Glutamatergic neuron (in vitro differentiated cells): Measurements from ENCODE around the gene KRT78. TPM values are rescaled to one million over a fixed set of nuclear protein-coding genes. Genes with fewer than 3 reads are reported as not detected.

Source experiments
- DNase-seq: peaks from one replicate; pipeline ENCODE4 v3.0.0; 2022
- H3K27ac Mint-ChIP-seq: one replicate; pipeline ENCODE4 v1.8.0; 2020; ENCODE audit warnings: mild to moderate bottlenecking, mixed read lengths, inconsistent platforms; ENCODE audit not compliant: unreplicated experiment
- H3K27me3 Mint-ChIP-seq: one replicate; pipeline ENCODE4 v1.8.0; 2020; ENCODE audit warnings: mild to moderate bottlenecking, moderate library complexity, mixed read lengths, inconsistent platforms; ENCODE audit not compliant: unreplicated experiment
- H3K36me3 Mint-ChIP-seq: one replicate; pipeline ENCODE4 v1.8.0; 2020; ENCODE audit warnings: mild to moderate bottlenecking, mixed read lengths, inconsistent platforms; ENCODE audit not compliant: unreplicated experiment
- H3K4me1 Mint-ChIP-seq: one replicate; pipeline ENCODE4 v1.8.0; 2020; ENCODE audit warnings: mild to moderate bottlenecking, low read depth, mixed read lengths, inconsistent platforms; ENCODE audit not compliant: unreplicated experiment
- H3K4me3 Mint-ChIP-seq: one replicate; pipeline ENCODE4 v1.8.0; 2020; ENCODE audit warnings: mild to moderate bottlenecking, mixed read lengths, inconsistent platforms; ENCODE audit not compliant: unreplicated experiment
- H3K9me3 Mint-ChIP-seq: one replicate; pipeline ENCODE4 v1.8.0; 2020; ENCODE audit warnings: mild to moderate bottlenecking, moderate library complexity, mixed read lengths, inconsistent platforms; ENCODE audit not compliant: unreplicated experiment
- total RNA-seq: library from RNA; stranded (reverse); fragmentation: NEBNext Ultra II Directional; extraction: Animal tissue kit (Norgen Biotek cat#: 25700); gene quantifications from one replicate; pipeline ENCODE4 v1.2.1, GENCODE V29; 2021; ENCODE audit not compliant: unreplicated experiment
- TF ChIP-seq, protein P1 (sequence below): fragments of 200-600 bp; sonication (generic); IDR thresholded peaks from one replicate; pipeline ENCODE4 v1.5.0; 2021; ENCODE audit not compliant: partially characterized antibody, unreplicated experiment

Gene KRT78
- total RNA-seq, 1 donor from 2014 or later = not detected

GRCh38 chr12:52791271-52792184 lies 57.3 kb downstream of the KRT78 start:
- Mint-ChIP-seq H3K9me3 (peaks cover under 1% of the 10 kb centered on the region), H3K36me3 (no peaks in the 10 kb centered on the region), H3K27me3 (no peaks in the 10 kb centered on the region), H3K4me3 (no peak overlapping the region), H3K27ac (no peak overlapping the region), H3K4me1 (no peaks in the 10 kb centered on the region)
- TF ChIP-seq, protein P1, sequence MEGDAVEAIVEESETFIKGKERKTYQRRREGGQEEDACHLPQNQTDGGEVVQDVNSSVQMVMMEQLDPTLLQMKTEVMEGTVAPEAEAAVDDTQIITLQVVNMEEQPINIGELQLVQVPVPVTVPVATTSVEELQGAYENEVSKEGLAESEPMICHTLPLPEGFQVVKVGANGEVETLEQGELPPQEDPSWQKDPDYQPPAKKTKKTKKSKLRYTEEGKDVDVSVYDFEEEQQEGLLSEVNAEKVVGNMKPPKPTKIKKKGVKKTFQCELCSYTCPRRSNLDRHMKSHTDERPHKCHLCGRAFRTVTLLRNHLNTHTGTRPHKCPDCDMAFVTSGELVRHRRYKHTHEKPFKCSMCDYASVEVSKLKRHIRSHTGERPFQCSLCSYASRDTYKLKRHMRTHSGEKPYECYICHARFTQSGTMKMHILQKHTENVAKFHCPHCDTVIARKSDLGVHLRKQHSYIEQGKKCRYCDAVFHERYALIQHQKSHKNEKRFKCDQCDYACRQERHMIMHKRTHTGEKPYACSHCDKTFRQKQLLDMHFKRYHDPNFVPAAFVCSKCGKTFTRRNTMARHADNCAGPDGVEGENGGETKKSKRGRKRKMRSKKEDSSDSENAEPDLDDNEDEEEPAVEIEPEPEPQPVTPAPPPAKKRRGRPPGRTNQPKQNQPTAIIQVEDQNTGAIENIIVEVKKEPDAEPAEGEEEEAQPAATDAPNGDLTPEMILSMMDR = no peak
- no peak for DNase-seq

DNA sequence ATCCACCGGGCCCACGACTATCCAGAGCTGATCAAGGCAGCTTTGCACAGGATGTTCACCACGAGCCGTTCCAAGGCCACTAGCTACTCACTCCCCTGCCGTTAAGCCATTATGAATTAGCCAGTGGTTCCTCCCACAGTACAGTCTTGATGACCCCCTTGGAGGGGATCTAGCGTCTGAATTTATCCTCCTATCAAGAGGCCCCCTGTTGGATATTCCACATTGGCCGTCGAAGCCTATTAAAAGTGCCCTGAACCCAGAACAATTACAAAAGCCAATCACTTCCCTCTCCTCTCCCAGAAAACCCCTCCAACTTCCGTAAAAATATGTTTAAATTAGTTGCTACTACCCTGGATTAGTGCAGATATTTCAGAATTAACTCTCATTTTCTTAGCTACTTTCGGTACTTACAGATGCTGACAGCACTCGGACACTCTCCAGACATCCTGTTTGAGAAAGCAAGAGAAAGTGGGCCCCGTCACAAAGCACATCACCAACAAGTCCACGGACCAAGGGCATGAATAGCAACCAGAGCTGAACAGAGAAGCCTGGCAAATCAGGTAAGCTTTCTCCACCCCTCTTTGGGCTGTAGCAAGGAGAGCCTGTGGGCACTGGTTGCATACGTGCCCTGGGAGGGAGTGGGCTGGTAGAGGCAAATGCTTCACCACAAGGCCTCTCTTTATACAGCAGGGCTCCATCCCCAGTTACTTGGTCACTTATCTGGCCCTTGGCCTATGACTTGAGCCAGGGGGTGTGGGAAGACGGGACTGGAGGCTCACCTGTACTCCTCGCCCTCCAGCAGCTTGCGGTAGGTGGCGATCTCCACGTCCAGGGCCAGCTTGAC lies 58.1 kb downstream of the KRT78 start:
- no peak for DNase-seq
- TF ChIP-seq, protein P1 = no peak
- Mint-ChIP-seq H3K4me3 (no peak overlapping the region), H3K27me3 (no peaks in the 10 kb centered on the region), H3K27ac (no peak overlapping the region), H3K9me3 (no peaks in the 10 kb centered on the region), H3K4me1 (no peaks in the 10 kb centered on the region), H3K36me3 (no peaks in the 10 kb centered on the region)

DNA sequence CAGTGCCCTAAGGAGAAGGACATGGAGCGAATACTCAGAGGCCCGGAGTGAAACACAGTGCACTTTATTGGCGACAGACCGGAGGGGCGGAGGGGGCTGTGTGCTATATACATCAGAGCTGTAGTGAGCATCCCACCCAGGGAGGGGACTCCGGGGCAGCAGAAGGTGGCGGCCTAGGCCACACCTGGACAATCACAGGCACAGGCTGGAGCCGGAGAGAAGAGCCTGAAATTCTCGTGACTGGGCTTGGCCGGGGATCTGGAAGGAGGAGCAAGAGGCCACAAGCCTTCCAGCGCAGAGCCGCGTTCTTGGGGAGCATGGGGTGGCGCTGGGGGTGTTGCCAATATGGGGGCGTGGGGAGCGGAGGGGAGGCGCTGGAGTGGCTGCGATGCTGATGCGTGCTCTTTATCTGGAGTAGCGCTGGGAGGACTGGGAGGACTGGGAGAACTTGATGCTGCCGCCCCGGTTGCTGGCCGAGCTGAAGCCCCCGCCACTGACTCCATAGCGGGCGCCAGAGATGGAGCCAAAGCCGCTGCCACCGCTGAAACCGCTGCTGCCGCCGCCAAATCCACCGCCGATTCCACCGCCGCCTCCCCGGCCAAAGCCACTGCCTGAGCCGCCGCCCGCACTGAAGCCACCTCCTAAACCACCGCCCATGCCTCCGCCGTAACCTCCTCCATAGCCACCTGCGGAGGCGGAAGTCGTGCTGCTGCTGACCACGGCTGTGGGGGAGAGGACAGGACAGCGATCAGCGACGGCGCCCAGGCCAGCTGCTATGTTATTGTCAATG lies 59.0 kb downstream of the KRT78 start:
- Mint-ChIP-seq H3K4me3 (no peak overlapping the region), H3K27me3 (no peaks in the 10 kb centered on the region), H3K9me3 (no peaks in the 10 kb centered on the region), H3K36me3 (no peaks in the 10 kb centered on the region), H3K27ac (no peak overlapping the region), H3K4me1 (no peaks in the 10 kb centered on the region)
- no peak for DNase-seq
- TF ChIP-seq, protein P1 = no peak

DNA sequence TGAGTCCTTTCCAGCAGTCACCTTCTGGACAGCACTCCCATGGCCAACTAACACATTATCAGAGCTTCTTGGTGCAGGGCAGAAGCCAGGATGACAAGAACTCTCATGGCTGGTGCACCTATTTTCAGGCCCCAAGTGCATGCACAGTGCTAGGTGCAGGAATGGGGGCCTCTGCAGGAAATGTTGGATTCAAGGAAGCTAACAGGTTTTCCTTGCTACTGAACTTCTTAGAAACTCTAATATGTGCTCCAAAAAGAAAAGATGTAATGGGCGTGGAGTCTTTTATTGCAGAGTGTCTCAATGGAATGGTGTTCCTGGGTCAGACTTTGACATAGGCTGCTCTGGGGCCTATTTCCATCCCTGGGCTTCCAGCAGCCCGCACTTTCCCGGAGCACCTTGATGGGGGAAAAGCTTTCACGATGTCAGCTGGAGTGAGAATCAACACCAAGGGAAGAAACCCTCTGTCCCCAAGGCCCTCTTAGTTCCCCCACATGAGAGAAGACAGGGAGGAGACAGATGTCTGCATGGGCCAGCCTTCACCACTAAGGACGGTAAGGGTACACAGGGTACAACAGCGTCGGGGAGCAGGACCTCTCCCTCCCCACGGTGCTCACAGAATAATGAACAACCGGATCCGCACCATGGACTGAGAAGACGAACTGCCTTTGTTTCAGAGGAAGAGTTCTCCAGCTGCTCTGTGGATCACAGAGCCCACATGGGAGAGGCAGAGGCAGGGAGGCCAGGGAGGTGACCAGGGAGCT lies 59.7 kb downstream of the KRT78 start:
- H3K27ac Mint-ChIP-seq = no peak overlapping the region
- TF ChIP-seq, protein P1 = no peak
- DNase-seq = no peak
- no peaks in the 10 kb centered on the region for H3K36me3 Mint-ChIP-seq
- no peaks in the 10 kb centered on the region for H3K27me3 Mint-ChIP-seq
- H3K4me1 Mint-ChIP-seq = no peaks in the 10 kb centered on the region
- no peak overlapping the region for H3K4me3 Mint-ChIP-seq
- no peaks in the 10 kb centered on the region for H3K9me3 Mint-ChIP-seq
